ENCODE results near the gene NT5C1A.

- no peak for TF ChIP-seq CTCF (IDR thresholded peaks at IDR 0.05)
- TF ChIP-seq EZH2 (IDR thresholded peaks at IDR 0.05; ENCODE audit: borderline replicate concordance, insufficient read depth, low read depth, low read length, poor library complexity, severe bottlenecking): no peak
Observed at GRCh38 chr1:39680751-39681150, 8.8 kb upstream of the NT5C1A start.
